Measurements from ENCODE around the gene LRRC3.

LRRC3 gene

GRCh38 chr21:44462834-44463200 lies 7.5 kb downstream of the LRRC3 start:
- no peak for DNase-seq (ENCODE audit: low spot score)
- in situ Hi-C loops (cut with MboI; ENCODE audit: low pct_unique_long_range_greater_than_20kb, low sequenced_read_pairs, unreplicated experiment): loop anchor here (25.0 kb wide), 1 partner anchor 376 kb away; no protein-coding TSS in a partner anchor
- TF ChIP-seq CTCF (IDR thresholded peaks at IDR 0.05; ENCODE audit: extremely low read depth, insufficient read depth, missing control alignments): no peak

GRCh38 chr21:44463724-44464123 lies 8.4 kb downstream of the LRRC3 start:
- DNase-seq (ENCODE audit: low spot score): no peak
- in situ Hi-C loops (cut with MboI; ENCODE audit: low pct_unique_long_range_greater_than_20kb, low sequenced_read_pairs, unreplicated experiment): loop anchor here (25.0 kb wide), 1 partner anchor 376 kb away; no protein-coding TSS in a partner anchor
- no peak for TF ChIP-seq CTCF (IDR thresholded peaks at IDR 0.05; ENCODE audit: extremely low read depth, insufficient read depth, missing control alignments)

- no peak for TF ChIP-seq CTCF (IDR thresholded peaks at IDR 0.05; ENCODE audit: extremely low read depth, insufficient read depth, missing control alignments)
- no peak for DNase-seq (ENCODE audit: low spot score)
- in situ Hi-C loops (cut with MboI; ENCODE audit: low pct_unique_long_range_greater_than_20kb, low sequenced_read_pairs, unreplicated experiment): loop anchor here (25.0 kb wide), 1 partner anchor 377 kb away; no protein-coding TSS in a partner anchor
Observed at GRCh38 chr21:44464351-44464750, 9.0 kb downstream of the LRRC3 start.

DNA sequence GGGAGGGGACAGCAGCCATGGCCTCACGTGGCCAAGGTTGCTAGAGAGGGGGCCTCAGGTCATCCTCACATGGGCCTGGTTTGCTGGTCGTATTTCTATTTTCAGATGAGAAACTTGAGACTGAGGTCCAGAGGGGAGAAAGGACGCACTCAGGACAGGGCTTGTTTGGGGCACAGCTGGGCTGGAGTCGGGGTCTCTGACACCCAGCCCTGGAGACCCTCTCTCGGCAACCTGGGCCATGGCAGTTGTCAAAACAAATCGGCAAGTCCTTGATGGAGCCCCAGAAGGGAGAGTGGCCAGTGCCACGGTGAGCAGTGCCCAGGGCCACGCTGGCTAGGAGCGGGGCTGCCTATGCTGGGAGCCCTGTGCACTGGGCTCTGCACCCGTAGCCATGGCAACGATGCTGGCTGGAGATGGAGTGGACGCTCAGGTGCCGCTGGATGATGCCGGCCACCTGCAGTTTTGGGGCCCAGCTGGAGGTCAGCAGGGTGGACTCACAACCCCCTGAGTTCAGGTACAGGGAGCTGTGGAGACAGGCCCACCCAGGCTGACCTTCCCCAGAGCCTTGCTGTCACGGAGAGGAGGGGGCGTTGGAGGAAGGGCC lies 11.1 kb downstream of the LRRC3 start:
- in situ Hi-C loops (cut with MboI; ENCODE audit: low pct_unique_long_range_greater_than_20kb, low sequenced_read_pairs, unreplicated experiment): loop anchor here (25.0 kb wide), 1 partner anchor 379 kb away; no protein-coding TSS in a partner anchor
- no peak for DNase-seq (ENCODE audit: low spot score)
- no peak for TF ChIP-seq CTCF (IDR thresholded peaks at IDR 0.05; ENCODE audit: extremely low read depth, insufficient read depth, missing control alignments)

- no peak for DNase-seq (ENCODE audit: low spot score)
- in situ Hi-C loops (cut with MboI; ENCODE audit: low pct_unique_long_range_greater_than_20kb, low sequenced_read_pairs, unreplicated experiment): loop anchor here (25.0 kb wide), 1 partner anchor 380 kb away; no protein-coding TSS in a partner anchor
- no peak for TF ChIP-seq CTCF (IDR thresholded peaks at IDR 0.05; ENCODE audit: extremely low read depth, insufficient read depth, missing control alignments)
Observed at GRCh38 chr21:44466996-44467858, 11.9 kb downstream of the LRRC3 start.

- no peak for DNase-seq (ENCODE audit: low spot score)
- no peak for TF ChIP-seq CTCF (IDR thresholded peaks at IDR 0.05; ENCODE audit: extremely low read depth, insufficient read depth, missing control alignments)
- in situ Hi-C loops (cut with MboI; ENCODE audit: low pct_unique_long_range_greater_than_20kb, low sequenced_read_pairs, unreplicated experiment): loop anchor here (25.0 kb wide), 1 partner anchor 381 kb away; no protein-coding TSS in a partner anchor
Observed at GRCh38 chr21:44467859-44468195, 12.5 kb downstream of the LRRC3 start.
